GM12873 (cell line): ENCODE measurements around the gene RIPOR3.

Source experiments
- TF ChIP-seq, protein P1 (sequence below): IDR thresholded peaks from 2 replicates; pipeline ENCODE4 v1.5.1; 2012; ENCODE audit warnings: low read depth, mild to moderate bottlenecking, moderate library complexity, low read length, control low read depth; ENCODE audit not compliant: insufficient read depth; ENCODE audit errors: missing control alignments

The RIPOR3 gene

DNA sequence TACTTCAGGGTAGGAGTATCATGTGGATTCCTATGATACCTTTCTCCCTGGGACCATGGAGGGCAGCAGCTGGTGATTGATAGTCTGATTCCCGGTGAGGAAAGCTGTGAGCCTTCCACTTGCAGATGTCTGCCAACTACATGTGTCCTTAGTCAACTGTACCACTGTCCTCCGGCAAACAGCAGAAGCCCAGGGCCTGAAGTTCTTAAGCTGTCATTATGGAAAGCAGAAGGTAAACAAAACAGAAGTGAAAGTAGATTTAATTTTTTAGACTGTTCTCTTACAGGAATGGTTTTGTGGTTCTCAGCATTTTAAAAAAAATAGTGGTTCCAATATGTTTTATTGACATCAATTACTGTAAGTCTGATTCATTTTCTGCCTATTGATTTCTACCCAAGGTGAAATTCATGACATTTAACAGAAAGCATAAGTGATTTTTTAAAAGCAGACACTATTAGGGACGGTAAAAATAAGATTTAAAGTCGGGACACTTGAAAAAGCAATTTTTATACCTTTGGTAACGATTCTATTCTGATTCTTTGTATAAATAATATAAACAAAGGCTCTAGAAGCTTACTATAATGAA is 144.5 kb downstream of the RIPOR3 start:
- TF ChIP-seq, protein P1, sequence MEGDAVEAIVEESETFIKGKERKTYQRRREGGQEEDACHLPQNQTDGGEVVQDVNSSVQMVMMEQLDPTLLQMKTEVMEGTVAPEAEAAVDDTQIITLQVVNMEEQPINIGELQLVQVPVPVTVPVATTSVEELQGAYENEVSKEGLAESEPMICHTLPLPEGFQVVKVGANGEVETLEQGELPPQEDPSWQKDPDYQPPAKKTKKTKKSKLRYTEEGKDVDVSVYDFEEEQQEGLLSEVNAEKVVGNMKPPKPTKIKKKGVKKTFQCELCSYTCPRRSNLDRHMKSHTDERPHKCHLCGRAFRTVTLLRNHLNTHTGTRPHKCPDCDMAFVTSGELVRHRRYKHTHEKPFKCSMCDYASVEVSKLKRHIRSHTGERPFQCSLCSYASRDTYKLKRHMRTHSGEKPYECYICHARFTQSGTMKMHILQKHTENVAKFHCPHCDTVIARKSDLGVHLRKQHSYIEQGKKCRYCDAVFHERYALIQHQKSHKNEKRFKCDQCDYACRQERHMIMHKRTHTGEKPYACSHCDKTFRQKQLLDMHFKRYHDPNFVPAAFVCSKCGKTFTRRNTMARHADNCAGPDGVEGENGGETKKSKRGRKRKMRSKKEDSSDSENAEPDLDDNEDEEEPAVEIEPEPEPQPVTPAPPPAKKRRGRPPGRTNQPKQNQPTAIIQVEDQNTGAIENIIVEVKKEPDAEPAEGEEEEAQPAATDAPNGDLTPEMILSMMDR: no peak

DNA sequence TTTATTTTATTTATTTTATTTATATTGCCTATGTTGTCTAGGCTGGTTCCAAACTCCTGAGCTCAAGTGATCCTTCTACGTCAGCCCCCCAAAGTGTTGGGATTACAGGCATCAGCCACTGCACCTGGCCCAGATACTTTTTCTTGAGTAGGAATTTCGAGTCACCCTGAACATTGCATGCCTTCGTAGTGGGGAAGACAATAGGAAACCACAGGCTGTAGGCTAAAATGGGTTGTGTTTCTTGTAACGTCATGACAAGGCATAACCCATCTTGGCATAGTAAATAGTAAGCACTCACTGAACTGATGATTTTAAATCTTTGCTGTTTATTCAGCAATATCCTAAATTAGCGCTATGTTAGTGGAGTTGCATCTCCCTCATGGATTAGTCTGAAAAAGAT is 146.2 kb downstream of the RIPOR3 start:
- TF ChIP-seq, protein P1: no peak

DNA sequence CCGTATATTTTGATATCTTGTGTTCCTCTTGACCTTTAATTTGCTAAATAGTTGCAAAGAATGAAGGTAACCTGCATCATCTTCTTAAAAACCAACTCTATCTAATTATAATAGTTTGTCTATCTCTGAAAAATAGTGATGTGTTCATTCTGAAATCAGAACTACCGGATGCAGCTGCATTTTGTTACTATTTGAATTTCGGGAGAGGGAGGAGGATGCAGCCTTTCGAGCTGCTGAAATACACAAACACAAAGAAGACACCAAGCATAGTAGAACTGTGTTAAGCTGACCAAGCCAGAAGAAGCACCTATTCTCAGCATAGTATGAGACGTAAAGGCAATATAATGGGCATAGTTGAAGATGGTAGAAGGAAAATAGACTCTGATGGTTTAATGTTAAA is 148.0 kb downstream of the RIPOR3 start:
- TF ChIP-seq, protein P1: no peak

DNA sequence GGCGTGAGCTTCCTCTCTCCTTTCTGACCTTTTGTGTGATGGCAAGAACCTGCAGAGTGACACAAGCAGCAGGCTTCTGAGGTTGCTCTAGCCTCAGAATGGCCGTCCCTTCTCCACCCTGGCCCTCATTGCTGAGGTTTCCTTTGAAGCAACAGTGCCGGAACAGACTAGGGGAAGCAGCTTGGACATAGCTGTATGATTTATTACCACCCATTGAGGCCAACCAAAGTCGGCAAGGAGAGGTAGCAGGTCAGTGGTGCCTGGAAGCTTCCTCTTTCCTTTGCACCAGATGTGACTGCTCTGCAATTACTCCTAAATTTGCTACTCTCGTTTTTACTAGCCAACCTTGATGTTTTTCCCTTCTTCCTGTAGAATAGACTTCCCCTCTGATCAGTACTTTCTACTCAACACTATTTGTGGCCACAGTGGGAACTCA is 149.7 kb downstream of the RIPOR3 start:
- TF ChIP-seq, protein P1: no peak

DNA sequence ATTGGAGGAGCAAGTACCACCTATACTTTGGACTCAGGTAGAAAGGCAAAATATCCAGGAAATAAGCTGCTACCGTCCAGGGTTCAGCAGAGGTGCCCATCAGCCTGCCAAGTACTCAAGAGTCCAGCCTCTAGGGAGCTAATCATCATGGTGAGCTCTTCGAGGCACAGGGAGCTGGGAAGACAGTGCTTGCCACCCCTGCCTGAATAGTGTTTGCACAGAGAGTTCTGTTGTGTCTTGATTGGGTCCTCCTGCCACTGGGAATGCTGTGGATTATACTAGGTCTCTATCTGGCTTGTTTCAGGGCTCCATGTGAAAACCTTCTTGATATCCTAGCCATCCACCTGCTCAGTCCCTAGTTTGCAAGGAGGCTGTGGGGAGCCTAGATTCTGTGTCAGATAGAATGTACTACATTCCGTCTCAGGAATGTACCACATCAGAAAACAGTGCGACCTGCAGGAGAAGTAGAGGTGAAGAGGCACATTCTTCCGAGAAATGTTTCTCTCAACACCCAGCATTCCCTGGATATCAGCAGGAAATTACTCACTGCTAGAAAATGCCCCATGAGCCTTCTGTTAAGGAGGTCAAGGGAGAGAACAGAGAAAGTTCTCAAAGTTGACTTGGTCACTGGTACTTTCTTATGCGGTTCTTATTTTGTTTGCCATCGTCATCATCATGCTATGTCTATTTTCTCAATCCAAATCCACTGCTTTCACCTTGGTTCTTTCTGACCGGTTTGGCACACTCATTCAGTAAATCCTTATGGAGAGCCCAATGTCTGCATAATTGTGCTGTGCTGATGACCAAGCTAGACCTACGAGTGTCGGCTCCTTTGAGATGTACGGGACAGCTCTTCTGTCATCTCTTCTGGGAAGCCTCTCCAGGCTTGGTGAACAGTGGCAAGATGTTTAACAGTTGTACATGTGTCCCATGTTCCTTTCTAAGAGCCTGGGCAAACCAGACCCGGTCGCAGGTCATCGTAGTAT is 150.4 kb downstream of the RIPOR3 start:
- TF ChIP-seq, protein P1: no peak

DNA sequence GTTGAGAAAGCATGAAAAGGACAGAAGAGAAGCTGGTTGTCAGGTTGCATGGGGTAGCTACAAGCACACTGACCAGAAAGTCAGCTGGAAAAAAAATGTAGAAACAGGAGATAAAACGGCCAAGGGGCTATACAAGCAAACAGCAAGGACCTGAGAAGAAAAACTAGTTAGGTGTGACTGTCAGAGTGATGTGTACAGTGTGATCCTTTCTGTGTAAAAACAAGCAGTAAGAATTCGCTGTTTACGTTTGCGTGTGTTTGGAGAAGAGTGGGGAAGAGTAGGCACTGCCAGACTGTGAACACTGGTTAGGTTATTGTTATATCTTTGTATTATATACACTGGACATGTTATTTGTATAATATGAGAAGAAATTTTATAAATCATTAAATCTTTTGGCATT is 153.1 kb downstream of the RIPOR3 start:
- TF ChIP-seq, protein P1: no peak

DNA sequence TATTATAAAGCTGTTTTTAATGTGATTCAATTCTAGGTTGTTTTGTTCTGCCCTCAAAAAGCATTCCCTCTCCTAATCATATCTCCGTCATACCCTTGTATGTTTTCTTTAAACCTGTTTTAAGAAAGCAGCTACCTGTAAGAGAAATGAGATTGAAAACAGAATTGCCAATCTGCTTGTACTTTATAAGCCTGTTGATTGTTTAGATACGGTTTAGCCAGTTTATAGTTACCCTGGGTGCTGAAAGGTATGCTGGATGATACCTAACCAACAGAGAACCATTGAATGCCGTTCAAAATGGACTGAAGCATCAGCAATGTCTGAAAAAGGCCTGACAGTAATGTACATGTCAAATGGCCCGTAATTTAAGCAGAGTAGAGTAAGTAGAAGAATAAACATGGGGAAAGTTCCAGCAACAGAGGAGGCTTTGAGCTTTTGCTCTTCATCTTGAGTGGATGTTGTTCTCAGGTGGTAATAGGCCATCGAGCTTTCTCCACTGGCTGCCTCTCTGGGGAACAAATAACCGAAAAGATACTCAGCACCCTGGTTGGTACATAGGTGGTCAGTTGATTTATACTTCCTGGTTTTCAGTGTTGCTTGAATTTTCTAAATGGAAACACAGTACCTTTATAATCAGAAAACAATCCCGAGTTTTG is 153.7 kb downstream of the RIPOR3 start:
- TF ChIP-seq, protein P1: no peak
